Tibial artery (tissue), 4 donors: ENCODE data around the gene PKD2L1.

ENCODE experiments used
- DNase-seq, 2 donors: peaks; one replicate each; pipeline ENCODE4 v3.0.0-alpha.2; 2019
- H3K27ac ChIP-seq, 2 donors: fragments of 200-600 bp; sonication (generic) in 1 of 2; 1 replicate in 1 of 2; 2 replicates in 1 of 2; pipeline ENCODE4 v1.5.1; 2018 to 2019; ENCODE audit warnings: mild to moderate bottlenecking in 1 of 2
- H3K27me3 ChIP-seq, 2 donors: fragments of 200-600 bp; sonication (generic) in 1 of 2; one replicate each; pipeline versions ENCODE4 v1.5.1 to v1.6.0; 2016 to 2019
- H3K36me3 ChIP-seq, 3 donors: fragments of 200-600 bp; sonication (generic) in 2 of 3; one replicate each; pipeline ENCODE4 v1.5.1; 2016 to 2019; ENCODE audit warnings: mild to moderate bottlenecking in 2 of 3
- H3K4me1 ChIP-seq, 4 donors: fragments of 200-600 bp; sonication (generic) in 2 of 4; 1 replicate in 3 of 4; 2 replicates in 1 of 4; pipeline ENCODE4 v1.5.1; 2016 to 2019
- H3K4me3 ChIP-seq, 2 donors: fragments of 200-600 bp; sonication (generic) in 1 of 2; 1 replicate in 1 of 2; 2 replicates in 1 of 2; pipeline ENCODE4 v1.5.1; 2018 to 2019; ENCODE audit warnings: mild to moderate bottlenecking in 2 of 2
- H3K9me3 ChIP-seq, 3 donors: fragments of 200-600 bp; sonication (generic) in 1 of 3; one replicate each; pipeline ENCODE4 v1.5.1; 2016 to 2019
- intact Hi-C: fragments of 100-400 bp; cut with DNase I; formaldehyde crosslinking; loops from one replicate; pipeline ENCODE4 v1.15.0; 2023; ENCODE audit warnings: low total_unique reads
- TF ChIP-seq, protein P1 (sequence below), 2 experiments: fragments of 200-600 bp in 1 of 2; fragments of 450-650 bp in 1 of 2; IDR thresholded peaks; one replicate each; pipeline ENCODE4 v1.5.1; 2017 to 2019; ENCODE audit warnings: antibody characterized with exemption in 2 of 2, mild to moderate bottlenecking in 1 of 2, moderate library complexity in 1 of 2

Gene PKD2L1

GRCh38 chr10:100346351-100346764 is 16.3 kb upstream of the PKD2L1 start:
- no peaks in the 10 kb centered on the region for H3K36me3 ChIP-seq
- TF ChIP-seq, protein P1, sequence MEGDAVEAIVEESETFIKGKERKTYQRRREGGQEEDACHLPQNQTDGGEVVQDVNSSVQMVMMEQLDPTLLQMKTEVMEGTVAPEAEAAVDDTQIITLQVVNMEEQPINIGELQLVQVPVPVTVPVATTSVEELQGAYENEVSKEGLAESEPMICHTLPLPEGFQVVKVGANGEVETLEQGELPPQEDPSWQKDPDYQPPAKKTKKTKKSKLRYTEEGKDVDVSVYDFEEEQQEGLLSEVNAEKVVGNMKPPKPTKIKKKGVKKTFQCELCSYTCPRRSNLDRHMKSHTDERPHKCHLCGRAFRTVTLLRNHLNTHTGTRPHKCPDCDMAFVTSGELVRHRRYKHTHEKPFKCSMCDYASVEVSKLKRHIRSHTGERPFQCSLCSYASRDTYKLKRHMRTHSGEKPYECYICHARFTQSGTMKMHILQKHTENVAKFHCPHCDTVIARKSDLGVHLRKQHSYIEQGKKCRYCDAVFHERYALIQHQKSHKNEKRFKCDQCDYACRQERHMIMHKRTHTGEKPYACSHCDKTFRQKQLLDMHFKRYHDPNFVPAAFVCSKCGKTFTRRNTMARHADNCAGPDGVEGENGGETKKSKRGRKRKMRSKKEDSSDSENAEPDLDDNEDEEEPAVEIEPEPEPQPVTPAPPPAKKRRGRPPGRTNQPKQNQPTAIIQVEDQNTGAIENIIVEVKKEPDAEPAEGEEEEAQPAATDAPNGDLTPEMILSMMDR (IDR thresholded peaks at IDR 0.05) = no peak
- H3K27ac ChIP-seq = peak overlapping the region; percentile 71 to 73
- DNase-seq = peak; percentile 48 to 83
- H3K4me3 ChIP-seq = peak overlapping the region; percentile 65 to 79
- H3K4me1 ChIP-seq = peaks cover 0 to 24% (median 11%) of the 10 kb centered on the region in 4 donors
- H3K27me3 ChIP-seq = no peaks in the 10 kb centered on the region
- intact Hi-C loops = no loop called here
- H3K9me3 ChIP-seq = no peaks in the 10 kb centered on the region

GRCh38 chr10:100345570-100346330 is 15.7 kb upstream of the PKD2L1 start:
- peak overlapping the region; percentile 65 to 79 for H3K4me3 ChIP-seq
- no peaks in the 10 kb centered on the region for H3K27me3 ChIP-seq
- H3K36me3 ChIP-seq = no peaks in the 10 kb centered on the region
- H3K9me3 ChIP-seq = no peaks in the 10 kb centered on the region
- peaks cover 0 to 29% (median 11%) of the 10 kb centered on the region in 4 donors for H3K4me1 ChIP-seq
- intact Hi-C loops = no loop called here
- TF ChIP-seq, protein P1 (IDR thresholded peaks at IDR 0.05) = no peak
- peak overlapping the region; percentile 71 to 73 for H3K27ac ChIP-seq
- DNase-seq = no peak

GRCh38 chr10:100344241-100344788 is 14.3 kb upstream of the PKD2L1 start:
- H3K4me1 ChIP-seq = peaks cover 0 to 29% (median 11%) of the 10 kb centered on the region in 4 donors
- no peaks in the 10 kb centered on the region for H3K9me3 ChIP-seq
- DNase-seq = no peak
- TF ChIP-seq, protein P1 (IDR thresholded peaks at IDR 0.05) = no peak
- H3K4me3 ChIP-seq = no peak overlapping the region
- H3K36me3 ChIP-seq = no peaks in the 10 kb centered on the region
- H3K27ac ChIP-seq = no peak overlapping the region
- intact Hi-C loops = no loop called here
- H3K27me3 ChIP-seq = no peaks in the 10 kb centered on the region

- TF ChIP-seq, protein P1 (IDR thresholded peaks at IDR 0.05) = no peak
- Histone ChIP-seq H3K36me3 (no peaks in the 10 kb centered on the region), H3K9me3 (no peaks in the 10 kb centered on the region)
These were observed 12.6 kb upstream of the PKD2L1 start for GRCh38 chr10:100342627-100342972.

DNA sequence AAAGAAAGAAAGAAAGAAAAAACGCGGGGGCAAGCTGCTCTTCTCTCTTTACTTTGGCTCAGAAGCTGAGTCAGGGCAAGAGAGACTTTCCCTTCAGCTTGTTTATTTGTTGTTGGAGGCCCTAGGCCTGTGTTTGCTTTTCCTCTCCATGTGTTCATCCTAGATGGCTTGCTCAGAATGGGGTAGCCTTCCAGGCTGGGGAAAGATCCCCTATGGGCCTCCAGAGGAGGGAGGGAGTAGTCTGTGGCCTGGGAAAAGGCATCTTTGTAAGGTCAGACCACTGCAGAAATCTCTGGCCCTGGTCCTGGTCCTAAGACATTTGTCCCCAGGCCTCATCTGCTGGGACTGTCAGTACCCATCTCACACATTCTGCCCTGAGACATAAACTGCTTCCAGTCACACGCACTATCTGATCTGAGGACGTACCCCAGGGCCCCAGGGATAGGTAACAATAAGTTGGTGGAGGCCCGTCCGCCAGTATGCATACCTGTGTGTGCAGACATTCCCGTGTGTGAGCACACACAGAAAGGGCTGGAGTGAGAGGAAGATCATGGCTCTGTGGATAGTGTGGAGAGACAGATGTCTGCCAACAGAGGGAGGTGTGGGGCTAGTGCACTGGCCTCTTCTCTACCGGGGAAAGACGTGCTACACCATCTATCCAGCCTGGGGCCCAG is 12.1 kb upstream of the PKD2L1 start:
- H3K4me3 ChIP-seq = no peak overlapping the region
- peaks cover 0 to 20% (median 6%) of the 10 kb centered on the region in 4 donors for H3K4me1 ChIP-seq
- no peaks in the 10 kb centered on the region for H3K36me3 ChIP-seq
- peaks cover 0 to 5% of the 10 kb centered on the region in 2 donors for H3K27me3 ChIP-seq
- peak; percentile 45 to 73 for DNase-seq
- H3K27ac ChIP-seq = no peak overlapping the region
- TF ChIP-seq, protein P1 (IDR thresholded peaks at IDR 0.05) = peak; percentile 54 to 67
- intact Hi-C loops = no loop called here
- no peaks in the 10 kb centered on the region for H3K9me3 ChIP-seq

More at GRCh38 chr10:100342627-100342972, 12.6 kb upstream of the PKD2L1 start:
- Histone ChIP-seq H3K4me3 (no peak overlapping the region), H3K4me1 (peaks cover 0 to 21% (median 6%) of the 10 kb centered on the region in 4 donors), H3K27ac (no peak overlapping the region), H3K27me3 (peaks cover 0 to 3% of the 10 kb centered on the region in 2 donors)
- no peak for DNase-seq
- intact Hi-C loops = no loop called here
